HL-60 (cell line): ENCODE data around the gene RFC2.

Experiments
- CTCF ChIP-seq: IDR thresholded peaks from one replicate; pipeline ENCODE4 v1.5.1; 2011; ENCODE audit warnings: low read length, control low read depth, inconsistent platforms; ENCODE audit not compliant: insufficient read depth
- POLR2AphosphoS5 ChIP-seq: IDR thresholded peaks from 2 replicates; pipeline ENCODE4 v1.6.1; 2012; ENCODE audit warnings: low read depth
- SPI1 ChIP-seq: IDR thresholded peaks from 2 replicates; pipeline ENCODE4 v1.6.1; 2012; ENCODE audit warnings: low read depth, mild to moderate bottlenecking, borderline replicate concordance
- TF ChIP-seq, protein P1 (sequence below): IDR thresholded peaks from 2 replicates; pipeline ENCODE4 v1.6.1; 2012; ENCODE audit warnings: low read depth; ENCODE audit not compliant: insufficient replicate concordance

DNA sequence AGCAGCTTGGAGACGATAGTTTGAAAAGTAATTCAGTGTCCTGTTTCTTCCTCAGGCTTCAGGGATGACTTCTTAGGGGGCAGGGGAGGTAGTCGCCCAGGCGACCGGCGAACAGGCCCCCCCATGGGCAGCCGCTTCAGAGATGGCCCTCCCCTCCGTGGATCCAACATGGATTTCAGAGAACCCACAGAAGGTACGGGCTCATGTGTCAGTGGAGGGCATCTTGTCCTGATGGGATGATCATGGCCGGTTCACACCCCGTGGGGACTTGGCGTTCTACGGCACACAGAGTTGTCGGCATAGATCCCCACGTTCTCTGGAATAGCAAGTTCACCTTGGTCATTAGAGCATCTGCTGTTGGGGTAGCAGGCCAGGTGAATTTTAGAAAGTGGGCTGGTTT is 59.5 kb downstream of the RFC2 start:
- TF ChIP-seq POLR2AphosphoS5 (no peak), CTCF (no peak), SPI1 (no peak)
- TF ChIP-seq, protein P1, sequence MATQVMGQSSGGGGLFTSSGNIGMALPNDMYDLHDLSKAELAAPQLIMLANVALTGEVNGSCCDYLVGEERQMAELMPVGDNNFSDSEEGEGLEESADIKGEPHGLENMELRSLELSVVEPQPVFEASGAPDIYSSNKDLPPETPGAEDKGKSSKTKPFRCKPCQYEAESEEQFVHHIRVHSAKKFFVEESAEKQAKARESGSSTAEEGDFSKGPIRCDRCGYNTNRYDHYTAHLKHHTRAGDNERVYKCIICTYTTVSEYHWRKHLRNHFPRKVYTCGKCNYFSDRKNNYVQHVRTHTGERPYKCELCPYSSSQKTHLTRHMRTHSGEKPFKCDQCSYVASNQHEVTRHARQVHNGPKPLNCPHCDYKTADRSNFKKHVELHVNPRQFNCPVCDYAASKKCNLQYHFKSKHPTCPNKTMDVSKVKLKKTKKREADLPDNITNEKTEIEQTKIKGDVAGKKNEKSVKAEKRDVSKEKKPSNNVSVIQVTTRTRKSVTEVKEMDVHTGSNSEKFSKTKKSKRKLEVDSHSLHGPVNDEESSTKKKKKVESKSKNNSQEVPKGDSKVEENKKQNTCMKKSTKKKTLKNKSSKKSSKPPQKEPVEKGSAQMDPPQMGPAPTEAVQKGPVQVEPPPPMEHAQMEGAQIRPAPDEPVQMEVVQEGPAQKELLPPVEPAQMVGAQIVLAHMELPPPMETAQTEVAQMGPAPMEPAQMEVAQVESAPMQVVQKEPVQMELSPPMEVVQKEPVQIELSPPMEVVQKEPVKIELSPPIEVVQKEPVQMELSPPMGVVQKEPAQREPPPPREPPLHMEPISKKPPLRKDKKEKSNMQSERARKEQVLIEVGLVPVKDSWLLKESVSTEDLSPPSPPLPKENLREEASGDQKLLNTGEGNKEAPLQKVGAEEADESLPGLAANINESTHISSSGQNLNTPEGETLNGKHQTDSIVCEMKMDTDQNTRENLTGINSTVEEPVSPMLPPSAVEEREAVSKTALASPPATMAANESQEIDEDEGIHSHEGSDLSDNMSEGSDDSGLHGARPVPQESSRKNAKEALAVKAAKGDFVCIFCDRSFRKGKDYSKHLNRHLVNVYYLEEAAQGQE, result no peak
